Fibroblast of lung (primary cell): Measurements from ENCODE around the gene LOC101059915.
"Not testable (repeated sequence)": the region's sequence is repeated elsewhere in the genome, so short reads cannot be mapped to it uniquely, and the experiment has no call there.

ENCODE experiments used
- EZH2 ChIP-seq: IDR thresholded peaks from 2 replicates; pipeline ENCODE4 v1.5.1; 2012; ENCODE audit warnings: low read length, control low read depth, mild to moderate bottlenecking; ENCODE audit errors: missing control alignments
- TF ChIP-seq, protein P1 (sequence below), 2 donors: IDR thresholded peaks in 1 of 2; conservative IDR thresholded peaks in 1 of 2; 1 replicate in 1 of 2; 2 replicates in 1 of 2; pipeline ENCODE4 v1.5.1; 2011 to 2012; ENCODE audit warnings: low read length in 2 of 2, control low read depth in 1 of 2, inconsistent platforms in 1 of 2, low read depth in 1 of 2, mild to moderate bottlenecking in 1 of 2

GRCh38 chrX:71676068-71676795, 8.9 kb downstream of the LOC101059915 start:
- TF ChIP-seq, protein P1, sequence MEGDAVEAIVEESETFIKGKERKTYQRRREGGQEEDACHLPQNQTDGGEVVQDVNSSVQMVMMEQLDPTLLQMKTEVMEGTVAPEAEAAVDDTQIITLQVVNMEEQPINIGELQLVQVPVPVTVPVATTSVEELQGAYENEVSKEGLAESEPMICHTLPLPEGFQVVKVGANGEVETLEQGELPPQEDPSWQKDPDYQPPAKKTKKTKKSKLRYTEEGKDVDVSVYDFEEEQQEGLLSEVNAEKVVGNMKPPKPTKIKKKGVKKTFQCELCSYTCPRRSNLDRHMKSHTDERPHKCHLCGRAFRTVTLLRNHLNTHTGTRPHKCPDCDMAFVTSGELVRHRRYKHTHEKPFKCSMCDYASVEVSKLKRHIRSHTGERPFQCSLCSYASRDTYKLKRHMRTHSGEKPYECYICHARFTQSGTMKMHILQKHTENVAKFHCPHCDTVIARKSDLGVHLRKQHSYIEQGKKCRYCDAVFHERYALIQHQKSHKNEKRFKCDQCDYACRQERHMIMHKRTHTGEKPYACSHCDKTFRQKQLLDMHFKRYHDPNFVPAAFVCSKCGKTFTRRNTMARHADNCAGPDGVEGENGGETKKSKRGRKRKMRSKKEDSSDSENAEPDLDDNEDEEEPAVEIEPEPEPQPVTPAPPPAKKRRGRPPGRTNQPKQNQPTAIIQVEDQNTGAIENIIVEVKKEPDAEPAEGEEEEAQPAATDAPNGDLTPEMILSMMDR (conservative IDR thresholded peaks at IDR 0.05 in 1 of 2, IDR thresholded peaks at IDR 0.05 in 1 of 2; ENCODE audit: low read depth in 1 of 2, low read length in 2 of 2) = not testable (repeated sequence)
- not testable (repeated sequence) for TF ChIP-seq EZH2
